ENCODE measurements around the gene MICAL2. TPM values are rescaled to one million over a fixed set of nuclear protein-coding genes. Genes with fewer than 3 reads are reported as not detected.

MICAL2 gene
- total RNA-seq, 1 donor from 2014 or later, result 158 TPM

DNA sequence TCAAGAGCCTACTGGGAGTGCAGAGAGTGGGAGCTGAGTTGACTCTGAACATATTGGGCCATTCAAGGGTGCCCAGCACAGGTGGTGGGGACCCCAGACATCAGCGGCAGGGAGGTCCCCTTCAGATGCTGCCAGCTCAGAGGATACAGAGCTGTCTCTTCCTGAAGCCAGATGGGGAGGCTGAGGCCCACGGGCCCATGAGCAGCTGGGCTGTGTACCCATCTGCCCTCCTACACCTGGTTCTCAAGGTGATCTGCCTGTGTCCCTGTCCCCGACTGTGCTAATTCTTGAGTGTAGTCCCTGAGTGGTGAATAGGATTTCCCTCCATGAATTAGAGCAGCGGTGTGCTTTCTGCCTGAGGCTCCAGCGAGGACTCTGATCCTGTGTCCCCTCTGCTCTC is 76.3 kb downstream of the MICAL2 start:
- DNase-seq (ENCODE audit: low spot score), result no peak

DNA sequence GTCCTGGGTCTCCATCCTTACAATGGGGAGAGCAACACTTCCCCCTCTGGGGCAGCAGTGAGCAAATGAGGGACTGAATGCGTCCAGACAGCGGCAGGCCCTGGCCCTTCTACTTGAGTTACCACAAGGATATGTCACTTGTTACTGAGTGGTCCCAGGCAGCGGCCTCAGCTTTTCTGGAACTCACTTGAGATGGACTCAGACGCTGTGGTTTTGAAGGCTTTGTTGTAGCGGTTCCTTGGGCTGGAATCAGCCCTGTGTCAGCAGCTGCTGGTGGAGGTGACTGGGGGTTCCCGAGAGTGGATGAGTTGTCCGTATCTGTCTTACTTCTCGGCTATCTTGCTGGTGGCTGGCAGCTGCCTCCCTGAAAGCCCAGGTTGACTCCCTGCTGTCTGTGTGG is 77.0 kb downstream of the MICAL2 start:
- DNase-seq (ENCODE audit: low spot score), result no peak

DNA sequence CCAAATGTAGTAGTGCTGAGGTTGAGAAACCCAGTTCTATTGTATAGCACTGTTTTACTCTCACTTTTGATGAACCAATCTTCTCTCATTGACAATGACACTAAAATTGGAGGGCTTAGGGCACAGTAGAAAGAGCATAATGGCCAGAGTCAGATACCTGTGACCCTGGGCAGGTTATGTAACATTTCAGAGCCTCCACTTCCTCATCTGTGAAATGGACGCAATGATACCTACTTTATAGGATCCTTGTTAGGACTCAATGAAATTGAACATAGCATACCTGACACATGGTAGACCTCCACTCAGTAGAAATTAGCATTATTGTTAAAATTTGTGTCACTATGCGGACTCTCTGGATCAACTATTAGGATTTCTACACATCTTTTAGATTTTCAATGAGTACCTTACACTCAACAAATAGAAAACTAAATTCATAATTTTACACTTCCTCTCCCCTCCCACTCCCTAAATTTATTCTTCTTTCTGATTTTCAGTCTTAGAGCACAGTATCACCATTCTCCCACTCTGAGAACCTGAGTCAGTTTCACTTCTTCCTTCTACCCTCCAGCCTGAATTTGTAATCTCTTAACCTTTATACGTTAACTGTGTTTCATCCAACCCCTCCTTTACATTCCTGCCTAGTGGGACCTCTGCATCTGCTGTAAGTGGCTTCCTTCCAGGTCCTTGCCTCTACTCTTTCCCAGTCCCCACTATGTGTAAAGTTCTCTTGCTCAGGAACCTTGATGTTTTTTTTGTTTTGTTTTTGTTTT is 78.3 kb downstream of the MICAL2 start:
- DNase-seq (ENCODE audit: low spot score), result no peak

DNA sequence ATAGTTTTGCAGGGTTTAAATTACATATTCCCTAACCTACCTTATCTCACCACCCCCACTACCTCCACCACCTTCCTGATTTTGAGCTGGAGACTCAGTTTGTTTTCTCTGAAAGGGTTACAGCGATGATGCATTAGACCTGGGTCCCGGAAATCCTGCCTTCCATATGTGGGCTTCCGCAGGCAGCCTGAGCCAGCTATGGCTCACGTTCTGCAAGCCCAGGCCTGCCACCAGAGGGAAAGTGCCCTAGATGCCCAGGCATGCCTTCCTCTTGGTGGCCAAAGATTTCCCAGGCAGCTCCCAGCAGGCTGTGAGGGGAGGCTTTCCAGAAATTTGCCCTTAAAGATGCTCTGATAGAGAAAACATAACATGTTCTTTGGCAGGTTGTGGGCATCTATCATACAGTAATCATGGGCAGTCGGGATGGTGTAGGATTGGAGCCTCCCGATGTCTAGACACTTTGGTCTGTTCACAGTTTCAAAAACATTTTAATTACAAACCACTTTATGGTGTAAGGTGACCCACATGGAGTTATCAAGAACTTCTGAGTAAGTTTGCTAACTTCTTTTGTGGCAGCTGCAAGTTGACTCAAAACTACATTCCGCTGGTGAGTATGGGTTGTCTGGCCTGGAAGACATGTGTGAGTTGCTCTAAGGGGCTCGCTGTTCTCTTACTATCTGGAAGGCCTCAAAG is 79.3 kb downstream of the MICAL2 start:
- DNase-seq (ENCODE audit: low spot score), result no peak

DNA sequence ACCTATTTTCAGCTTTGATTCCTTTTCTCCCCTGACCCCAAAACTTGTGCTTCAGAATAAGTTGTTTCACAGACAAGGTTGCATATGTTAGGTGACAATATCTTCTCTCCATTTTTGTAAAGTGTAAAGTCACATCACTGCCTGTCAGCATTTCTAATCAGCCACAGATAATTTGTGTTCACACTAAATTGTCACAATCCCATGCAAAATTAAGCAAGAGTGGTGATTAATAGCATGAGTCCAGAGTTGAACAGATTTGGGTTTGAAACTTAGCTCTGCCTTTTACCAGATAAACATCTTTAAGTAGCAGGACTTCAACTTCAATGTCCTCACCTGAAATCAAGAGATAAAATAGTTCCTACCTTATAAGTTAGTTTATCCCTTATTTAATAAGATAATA is 80.1 kb downstream of the MICAL2 start:
- no peak for DNase-seq (ENCODE audit: low spot score)

DNA sequence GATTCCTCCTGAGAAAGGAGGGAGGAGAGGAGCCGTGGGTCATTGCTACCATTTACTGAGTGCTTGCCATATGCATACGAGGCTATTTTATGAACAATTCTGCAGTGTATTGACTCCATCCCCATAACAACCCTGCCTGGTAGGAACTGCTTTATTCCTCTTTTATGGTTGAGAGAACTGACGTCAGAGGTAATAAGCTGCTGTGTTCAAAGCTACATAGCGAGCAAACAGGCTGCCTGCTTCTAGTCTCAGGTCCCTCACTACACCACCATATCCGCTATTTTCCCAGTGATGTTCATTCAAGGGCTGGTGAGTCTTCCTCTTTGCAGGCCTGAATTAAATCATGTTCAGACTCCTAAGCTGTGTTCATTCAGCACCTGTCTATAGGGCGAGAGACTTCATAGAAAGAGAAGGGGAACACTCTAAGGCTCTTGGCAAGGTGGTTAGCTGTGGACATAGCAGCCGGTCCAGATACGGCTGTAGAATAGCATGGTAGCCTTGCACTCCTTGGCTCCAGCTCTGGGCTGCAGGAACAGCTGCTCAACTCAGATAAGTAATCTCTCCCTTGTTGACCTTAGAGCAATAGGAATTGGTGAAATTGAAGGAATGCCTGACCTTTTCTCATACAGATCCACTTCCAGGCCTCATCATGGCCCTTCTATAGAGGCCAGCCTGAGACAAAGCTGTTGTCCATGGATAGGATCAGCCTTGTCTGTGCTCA is 82.6 kb downstream of the MICAL2 start:
- DNase-seq (ENCODE audit: low spot score), result no peak

DNA sequence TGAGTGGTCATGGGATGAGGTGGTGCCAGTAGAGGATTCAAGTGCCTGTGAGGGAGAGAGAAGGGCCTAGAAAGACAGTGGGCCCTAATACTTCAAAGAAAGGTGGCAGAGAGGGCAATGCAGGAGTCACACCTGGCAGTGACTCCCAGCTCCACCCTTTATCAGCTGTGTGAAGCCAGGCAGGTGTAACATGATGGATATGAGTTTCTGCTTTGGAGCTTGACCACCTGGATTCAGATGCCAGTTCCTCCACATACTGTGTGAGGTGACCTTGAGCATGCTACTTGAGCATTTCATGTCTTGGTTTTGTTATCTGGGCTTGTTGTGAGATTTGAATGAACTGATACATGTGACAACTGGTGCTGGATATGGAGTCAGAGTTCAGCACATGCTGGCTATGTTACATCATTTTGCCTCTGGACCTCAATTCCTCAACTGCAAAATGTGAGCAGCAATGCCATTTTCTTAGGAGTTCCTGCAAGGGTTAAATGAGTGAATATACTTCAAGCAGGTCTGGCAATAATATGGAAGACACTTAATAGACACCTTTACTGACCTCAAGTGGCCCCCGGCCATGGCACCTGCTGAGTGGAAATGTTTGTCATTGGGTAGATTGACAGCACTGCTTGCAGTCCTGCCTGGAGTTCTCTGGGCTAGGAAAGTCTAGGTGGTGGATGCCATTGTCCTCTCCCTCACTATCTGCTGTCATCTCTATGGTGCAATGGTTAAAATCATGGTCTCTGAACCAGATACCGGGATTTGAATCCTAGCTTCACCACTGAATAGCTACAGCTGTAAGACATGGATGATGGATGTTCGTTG is 83.3 kb downstream of the MICAL2 start:
- no peak for DNase-seq (ENCODE audit: low spot score)

DNA sequence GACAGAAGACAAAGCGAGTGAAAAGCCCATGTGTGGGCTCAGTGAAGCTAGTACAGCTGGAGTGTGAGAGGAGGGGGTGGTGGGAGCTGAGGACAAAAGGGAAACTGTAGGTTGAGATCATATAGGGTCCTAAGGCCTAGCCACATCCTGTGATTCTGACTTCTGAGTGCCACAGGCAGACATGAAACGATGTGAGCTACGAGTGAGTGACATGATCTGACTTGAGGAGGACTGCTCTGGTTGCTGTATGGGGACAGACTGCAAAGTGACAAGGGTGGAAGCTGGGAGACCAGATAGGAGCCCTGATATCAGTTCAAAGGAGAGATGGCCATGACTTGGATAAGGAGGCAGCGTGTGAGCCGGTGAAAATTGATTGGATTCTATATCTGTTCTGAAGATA is 85.4 kb downstream of the MICAL2 start:
- no peak for DNase-seq (ENCODE audit: low spot score)

DNA sequence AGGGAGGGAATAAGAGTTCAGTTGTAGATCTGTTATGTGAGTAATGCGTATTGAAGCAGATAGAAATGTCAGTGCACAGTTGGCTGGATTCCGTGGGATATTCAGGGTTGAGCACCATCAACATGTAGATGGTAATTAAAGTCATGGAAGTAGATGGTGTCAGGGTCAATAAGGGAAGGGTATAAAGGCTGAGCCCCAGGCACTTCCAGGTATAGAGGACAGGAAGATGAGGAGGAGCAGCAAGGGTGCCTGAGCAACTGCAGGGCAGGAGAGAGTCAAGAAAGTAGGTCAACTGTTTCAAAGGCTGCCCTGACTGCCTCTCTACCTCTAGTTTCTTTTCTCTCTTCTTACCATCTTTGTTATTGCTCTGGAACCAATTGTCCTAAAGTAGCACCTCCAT is 85.9 kb downstream of the MICAL2 start:
- DNase-seq (ENCODE audit: low spot score), result no peak

DNA sequence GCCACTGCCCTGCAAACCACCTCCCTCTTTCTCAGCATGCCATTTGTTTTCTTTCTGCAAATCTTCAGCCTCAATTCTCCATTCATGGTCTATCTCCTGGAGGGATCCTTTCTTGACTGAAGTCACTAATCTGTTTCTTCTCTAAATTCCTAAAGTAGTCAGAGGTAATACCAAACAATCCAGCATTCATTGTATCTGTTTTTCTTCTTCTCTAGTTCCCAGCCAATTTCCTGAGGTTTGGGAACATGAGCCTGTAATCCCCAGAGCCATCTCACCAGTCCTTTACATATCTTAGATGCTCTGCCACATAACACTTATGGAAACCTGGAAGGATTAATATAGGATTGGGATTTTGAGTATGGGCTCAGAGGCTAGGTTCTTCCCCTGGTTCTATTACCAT is 86.5 kb downstream of the MICAL2 start:
- no peak for DNase-seq (ENCODE audit: low spot score)

DNA sequence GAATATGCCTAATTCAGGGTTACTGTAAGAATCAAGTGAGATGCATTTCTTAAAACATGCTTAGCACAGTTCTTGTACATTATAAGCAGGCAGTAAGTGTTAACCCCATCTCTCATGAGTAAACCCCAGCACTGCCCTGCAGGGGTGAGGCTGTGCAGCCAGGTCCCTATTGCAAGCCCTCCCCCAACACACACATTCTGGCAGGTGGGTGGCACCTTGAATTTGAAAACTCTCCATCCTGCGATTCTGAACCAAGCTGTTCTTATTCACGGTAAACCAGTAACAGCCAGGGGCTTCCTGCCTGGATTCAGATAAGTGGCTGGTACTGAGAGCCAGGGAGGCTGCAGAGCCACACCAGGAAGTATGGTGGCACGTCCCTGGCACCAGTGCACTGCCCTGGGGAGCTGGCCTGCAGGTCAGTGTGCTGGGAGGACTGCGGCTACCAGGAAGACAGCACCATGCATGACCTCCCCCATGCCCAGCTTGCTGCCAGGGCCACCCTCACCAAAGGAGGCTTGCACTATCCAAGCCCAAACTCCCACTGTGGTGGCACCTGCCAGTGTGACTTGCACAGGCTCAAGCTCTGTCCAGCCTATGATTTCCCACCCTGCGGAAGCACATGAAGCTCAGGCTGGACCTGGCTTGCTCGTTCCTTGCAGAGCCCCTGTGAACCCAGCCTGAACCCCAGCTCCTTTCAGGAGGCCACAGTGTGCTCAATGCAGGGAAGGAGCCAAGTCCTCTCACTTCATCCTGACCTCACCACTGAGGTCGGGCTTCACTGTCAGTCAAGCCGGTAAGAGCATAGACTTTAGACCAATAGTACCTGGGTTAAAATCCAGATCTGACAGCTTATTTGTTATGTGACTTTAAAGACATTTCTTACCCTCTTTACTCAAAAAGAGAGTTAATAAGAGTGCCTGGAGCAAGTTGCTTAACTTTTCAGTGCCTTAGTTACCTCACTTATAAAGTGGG is 88.1 kb downstream of the MICAL2 start:
- DNase-seq (ENCODE audit: low spot score), result no peak

DNA sequence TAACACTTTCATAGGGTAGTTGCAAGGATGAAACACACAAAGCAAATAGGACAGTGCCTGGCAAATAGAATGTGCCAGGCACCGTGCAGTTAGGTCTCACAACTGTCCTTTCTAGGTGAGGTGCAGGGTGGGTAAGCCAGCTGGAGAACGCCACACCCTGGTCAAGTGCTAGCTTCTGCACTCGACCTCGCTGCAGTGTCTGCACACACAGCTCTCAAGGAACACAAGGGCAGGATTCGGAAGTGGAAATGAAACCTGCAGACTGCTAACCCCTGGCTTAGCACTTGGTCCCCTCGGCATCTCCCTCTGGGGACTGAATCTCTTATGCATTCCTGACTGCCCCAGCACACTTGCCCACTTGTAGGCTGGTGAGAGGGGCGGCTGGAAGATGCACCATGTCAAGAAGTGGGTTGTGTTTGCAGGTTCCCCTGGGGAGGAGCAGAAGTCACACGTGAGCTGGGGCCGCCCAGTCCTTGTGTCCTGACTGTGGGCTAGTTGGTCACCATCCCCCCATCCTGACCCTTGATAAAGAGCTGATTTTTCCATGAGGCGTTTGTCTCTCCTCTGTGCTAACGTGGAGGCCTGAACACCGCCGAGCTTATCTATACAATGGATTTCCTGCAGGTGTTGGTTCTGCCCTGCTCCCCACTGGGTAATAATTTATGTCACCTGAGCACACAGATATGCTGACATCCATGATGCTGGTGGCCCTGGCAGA is 89.0 kb downstream of the MICAL2 start:
- DNase-seq (ENCODE audit: low spot score), result no peak

DNA sequence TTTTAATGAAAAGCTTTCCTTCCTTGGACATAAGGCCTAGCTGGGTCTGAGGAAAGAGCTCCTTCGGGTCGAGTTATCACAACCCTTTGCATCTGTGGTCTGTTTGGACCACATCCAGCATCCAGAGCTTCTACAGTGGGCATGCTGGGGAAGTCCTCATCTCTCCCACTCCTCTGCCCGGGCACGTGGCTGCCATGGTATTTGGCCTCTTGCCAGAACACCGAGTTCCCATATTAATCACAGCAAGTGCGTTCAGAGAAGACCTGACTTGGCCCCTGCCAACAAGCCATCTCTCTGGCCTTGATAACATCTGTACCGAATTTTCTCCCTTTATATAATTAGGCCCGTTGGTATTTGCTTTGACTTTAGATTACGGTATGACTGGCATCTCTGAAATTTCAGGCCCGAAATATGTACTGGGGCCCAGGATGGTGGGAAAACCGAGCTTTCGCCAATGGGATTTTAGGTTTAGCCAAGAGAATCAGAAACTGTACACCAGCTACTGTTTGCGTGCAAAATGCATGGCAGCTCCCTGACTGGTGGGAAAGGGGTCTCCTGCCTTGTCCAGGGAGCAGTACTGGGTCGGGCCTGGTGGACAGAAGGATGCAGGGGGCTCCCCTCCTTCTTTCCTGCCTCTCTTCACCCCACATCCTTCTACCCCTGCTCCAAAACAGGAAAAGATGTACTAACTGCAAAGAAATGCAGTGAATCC is 90.0 kb downstream of the MICAL2 start:
- DNase-seq (ENCODE audit: low spot score), result no peak

DNA sequence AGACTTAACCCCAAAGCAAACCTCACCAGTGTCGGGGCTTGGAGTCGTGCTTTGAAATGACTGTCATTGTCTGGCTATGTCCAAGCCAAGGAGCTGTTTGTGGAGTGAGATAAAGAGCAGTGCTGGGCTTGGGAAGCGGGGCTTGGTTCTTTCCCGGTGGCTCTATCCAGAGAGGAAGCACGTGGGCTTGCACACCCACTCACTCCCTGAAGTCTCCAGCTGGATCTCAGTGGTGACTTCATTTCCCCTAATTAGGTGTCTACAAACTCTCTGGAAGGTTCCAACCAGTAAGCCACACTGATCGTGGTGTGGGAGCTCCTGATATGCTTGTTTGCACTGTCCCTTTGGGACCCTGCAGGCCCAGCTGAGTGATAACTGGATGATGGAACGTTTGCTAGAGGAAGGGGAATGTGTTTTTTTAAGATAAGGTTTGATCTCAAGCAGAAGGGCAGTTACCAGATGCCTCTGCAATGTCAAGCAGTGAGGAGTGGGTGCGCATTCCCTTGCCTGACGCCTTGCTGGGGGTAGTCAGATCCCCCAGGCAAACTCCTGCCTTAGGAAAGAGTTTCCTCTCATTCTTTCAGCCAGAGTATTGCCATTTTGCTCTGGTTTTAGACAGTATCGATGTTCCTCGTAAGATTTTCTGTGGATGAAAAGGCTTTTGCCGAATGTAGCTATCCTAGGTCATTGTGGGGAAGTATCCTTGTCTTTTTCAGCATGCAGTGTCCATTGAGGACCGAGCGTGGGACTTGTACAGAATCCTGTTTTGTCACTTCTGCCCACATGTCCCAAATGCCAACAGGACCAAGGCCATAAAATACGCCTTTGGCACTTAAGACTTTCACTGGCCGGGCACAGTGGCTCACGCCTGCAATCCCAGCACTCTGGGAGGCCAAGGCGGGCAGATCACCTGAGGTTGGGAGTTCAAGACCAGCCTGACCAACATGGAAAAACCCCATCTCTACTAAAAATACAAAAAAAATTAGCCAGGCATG is 90.9 kb downstream of the MICAL2 start:
- no peak for DNase-seq (ENCODE audit: low spot score)

DNA sequence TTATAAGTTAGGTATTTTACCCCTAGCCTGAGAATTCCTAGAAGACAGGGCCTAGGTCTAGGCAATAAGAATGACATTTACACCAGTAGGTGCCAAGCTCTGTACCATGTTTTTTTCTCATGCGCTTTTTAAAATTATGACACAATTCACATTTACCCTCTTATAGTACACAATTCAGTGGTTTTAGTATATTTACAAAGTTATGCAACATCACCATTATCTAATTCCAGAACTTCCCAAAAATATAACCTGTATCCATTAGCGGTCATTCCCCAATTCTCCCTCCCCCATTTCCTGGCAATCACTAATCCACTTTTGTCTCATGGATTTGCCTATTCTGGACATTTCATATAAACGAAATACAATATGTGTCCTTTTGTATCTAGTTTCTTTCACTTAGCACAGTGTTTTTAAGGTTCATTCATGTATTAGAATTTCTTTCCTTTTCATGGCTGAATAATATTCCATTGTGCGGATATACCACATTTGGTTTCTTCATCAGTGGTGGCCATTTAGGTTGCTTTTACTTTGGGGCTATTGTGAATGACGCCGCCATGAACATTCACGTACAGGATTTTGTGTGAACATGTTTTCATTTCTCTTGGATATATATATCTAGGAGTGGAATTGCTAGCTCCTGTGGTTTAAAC is 92.4 kb downstream of the MICAL2 start:
- no peak for DNase-seq (ENCODE audit: low spot score)

DNA sequence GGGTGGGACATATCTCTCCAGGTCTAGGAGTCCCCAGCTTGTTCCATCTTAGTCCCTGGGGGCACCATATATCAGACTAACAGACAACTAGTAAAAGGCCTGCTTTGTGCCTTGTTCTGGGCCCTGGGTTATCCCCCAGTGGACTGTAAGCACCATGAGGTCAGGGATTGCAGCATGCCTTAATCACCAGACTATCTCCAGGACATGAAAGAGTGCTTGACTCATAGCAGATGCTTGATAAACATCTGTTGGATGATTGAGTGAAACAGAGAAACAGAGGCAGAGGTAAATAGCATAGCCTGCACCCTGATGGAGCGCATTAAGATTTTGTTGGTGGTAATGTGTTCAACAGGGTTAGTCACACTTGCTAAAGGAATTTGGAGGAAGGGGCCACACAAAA is 94.1 kb downstream of the MICAL2 start:
- DNase-seq (ENCODE audit: low spot score), result no peak

DNA sequence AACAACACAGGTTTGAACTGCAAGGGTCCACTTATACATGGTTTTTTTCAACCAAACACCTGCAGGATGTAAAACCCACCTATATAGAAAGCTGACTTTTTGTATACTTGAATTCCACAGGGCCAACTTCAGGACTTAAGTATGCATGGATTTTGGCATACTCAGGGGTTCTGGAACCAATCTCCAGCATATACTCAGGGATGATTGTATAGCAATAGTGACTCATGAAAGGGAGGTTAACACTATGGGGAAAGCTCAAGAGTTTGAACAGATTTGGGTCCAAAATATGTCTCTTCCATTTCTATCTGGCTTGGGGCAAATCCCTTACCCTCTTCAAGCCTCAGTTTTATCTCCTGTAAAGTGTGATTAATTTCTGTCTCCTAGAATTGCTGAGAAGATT is 94.9 kb downstream of the MICAL2 start:
- DNase-seq (ENCODE audit: low spot score), result no peak

DNA sequence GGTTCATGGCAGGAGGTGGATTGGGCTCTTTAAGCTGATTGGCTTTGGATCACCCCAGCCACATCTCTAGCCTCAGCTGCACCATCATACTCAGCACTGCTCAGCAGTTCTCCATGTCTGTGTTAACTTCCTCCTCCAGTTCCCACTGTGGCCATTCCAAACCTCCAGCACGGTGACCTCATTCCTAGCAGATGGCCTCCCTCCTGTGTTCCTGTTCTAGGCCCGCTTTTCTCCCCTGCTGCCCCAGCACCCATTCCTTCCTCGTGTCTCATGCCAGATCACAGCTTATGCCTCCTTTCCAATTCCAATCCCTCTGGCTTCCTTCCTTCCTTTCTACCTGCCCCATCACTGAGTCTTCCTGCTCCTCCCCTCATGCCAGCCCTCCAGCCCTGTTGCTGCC is 96.1 kb downstream of the MICAL2 start:
- DNase-seq (ENCODE audit: low spot score), result no peak

Data from mucosa of gallbladder (tissue), 1 donor.